Esophagus (tissue), 2 donors: ENCODE measurements around the gene PPCDC. TPM values are rescaled to one million over a fixed set of nuclear protein-coding genes. Genes with fewer than 3 reads are reported as not detected.

ENCODE experiments used
- H3K27ac ChIP-seq, 2 donors: one replicate each; pipeline ENCODE4 v1.5.1; 2013; ENCODE audit warnings: low read depth in 2 of 2, mild to moderate bottlenecking in 2 of 2, inconsistent platforms in 1 of 2, low read length in 1 of 2, moderate library complexity in 1 of 2
- H3K27me3 ChIP-seq, 2 donors: one replicate each; pipeline ENCODE4 v1.6.1; 2013; ENCODE audit warnings: low read length in 2 of 2, control low read depth in 1 of 2, mild to moderate bottlenecking in 1 of 2; ENCODE audit not compliant: insufficient read depth in 2 of 2, control insufficient read depth in 1 of 2
- H3K36me3 ChIP-seq, 2 donors: one replicate each; pipeline ENCODE4 v1.6.1; 2013; ENCODE audit warnings: low read length in 1 of 2; ENCODE audit not compliant: control insufficient read depth in 2 of 2, insufficient read depth in 2 of 2
- H3K4me1 ChIP-seq, 2 donors: one replicate each; pipeline ENCODE4 v1.6.1; 2013; ENCODE audit warnings: low read length in 1 of 2; ENCODE audit not compliant: control insufficient read depth in 2 of 2, insufficient read depth in 2 of 2
- H3K4me3 ChIP-seq, 2 donors: one replicate each; pipeline ENCODE4 v1.5.1; 2013; ENCODE audit warnings: low read length in 2 of 2, mild to moderate bottlenecking in 2 of 2, low read depth in 1 of 2, moderate library complexity in 1 of 2
- H3K9me3 ChIP-seq, 2 donors: one replicate each; pipeline ENCODE4 v1.6.1; 2013; ENCODE audit warnings: mild to moderate bottlenecking in 2 of 2, low read depth in 1 of 2, low read length in 1 of 2, moderate library complexity in 1 of 2; ENCODE audit not compliant: control insufficient read depth in 2 of 2, insufficient read depth in 1 of 2
- WGBS, 2 donors: extraction: QIAGEN DNeasy Blood & Tissue Kit; methylation state at CpG; one replicate each; pipeline ENCODE4 v1.1.7; 2013; 5-methylcytosine and 5-hydroxymethylcytosine counted together
- polyA plus RNA-seq, 2 donors: library from polyadenylated mRNA; stranded (reverse); fragments of 200-250 nt; gene quantifications; one replicate each; pipeline ENCODE4 v1.2.3, GENCODE V29; 2013
- donor health status: healthy with polysubstance abuse.
- donor health status: Bipolar disorder and iron deficiency.

The PPCDC gene
- polyA plus RNA-seq, 2 donors, result 19.1 to 25.9 TPM

- no peaks in the 10 kb centered on the region for H3K36me3 ChIP-seq
- H3K4me3 ChIP-seq, result no peak overlapping the region
- H3K27ac ChIP-seq, result no peak overlapping the region
- peaks cover 7 to 12% of the 10 kb centered on the region in 2 donors for H3K4me1 ChIP-seq
- WGBS, 2 donors, result 80 to 83% methylated on average over 5 of the region's 5 CpGs
- no peaks in the 10 kb centered on the region for H3K9me3 ChIP-seq
- no peaks in the 10 kb centered on the region for H3K27me3 ChIP-seq
Measured at GRCh38 chr15:75025548-75026260, 2.3 kb downstream of the PPCDC start.

- 92 to 94% methylated on average over 7 of the region's 7 CpGs for WGBS, 2 donors
- H3K27me3 ChIP-seq, result no peaks in the 10 kb centered on the region
- H3K9me3 ChIP-seq, result no peaks in the 10 kb centered on the region
- peaks cover 7 to 18% of the 10 kb centered on the region in 2 donors for H3K4me1 ChIP-seq
- no peak overlapping the region for H3K4me3 ChIP-seq
- no peak overlapping the region for H3K27ac ChIP-seq
- H3K36me3 ChIP-seq, result no peaks in the 10 kb centered on the region
Measured at GRCh38 chr15:75027551-75027950, 4.2 kb downstream of the PPCDC start.

GRCh38 chr15:75028991-75029377 is 5.6 kb downstream of the PPCDC start:
- H3K36me3 ChIP-seq, result no peaks in the 10 kb centered on the region
- no peaks in the 10 kb centered on the region for H3K27me3 ChIP-seq
- H3K9me3 ChIP-seq, result no peaks in the 10 kb centered on the region
- 66 to 69% methylated on average over 4 of the region's 4 CpGs for WGBS, 2 donors
- H3K4me1 ChIP-seq, result peaks cover 7 to 18% of the 10 kb centered on the region in 2 donors
- no peak overlapping the region for H3K4me3 ChIP-seq
- H3K27ac ChIP-seq, result no peak overlapping the region

GRCh38 chr15:75029378-75030022 is 6.1 kb downstream of the PPCDC start:
- Histone ChIP-seq H3K9me3 (no peaks in the 10 kb centered on the region), H3K27me3 (no peaks in the 10 kb centered on the region), H3K4me3 (peak overlapping the region in 1 of 2 donors; percentile 8), H3K36me3 (no peaks in the 10 kb centered on the region), H3K4me1 (peaks cover 7 to 18% of the 10 kb centered on the region in 2 donors), H3K27ac (peak overlapping the region; percentile 72 to 90)
- WGBS, 2 donors, result 17 to 21% methylated on average over 12 of the region's 12 CpGs

GRCh38 chr15:75030023-75030413 is 6.6 kb downstream of the PPCDC start:
- Histone ChIP-seq H3K36me3 (no peaks in the 10 kb centered on the region), H3K27me3 (no peaks in the 10 kb centered on the region), H3K4me3 (no peak overlapping the region), H3K9me3 (no peaks in the 10 kb centered on the region), H3K4me1 (peaks cover 7 to 18% of the 10 kb centered on the region in 2 donors), H3K27ac (peak overlapping the region; percentile 72 to 90)
- 12 to 32% methylated on average over 2 of the region's 2 CpGs for WGBS, 2 donors

- Histone ChIP-seq H3K4me3 (no peak overlapping the region), H3K4me1 (peaks cover 7 to 18% of the 10 kb centered on the region in 2 donors), H3K36me3 (no peaks in the 10 kb centered on the region), H3K27ac (peak overlapping the region; percentile 40 to 90), H3K27me3 (no peaks in the 10 kb centered on the region), H3K9me3 (no peaks in the 10 kb centered on the region)
- 84 to 89% methylated on average over 4 of the region's 4 CpGs for WGBS, 2 donors
Measured at GRCh38 chr15:75030424-75030823, 7.0 kb downstream of the PPCDC start.

GRCh38 chr15:75031848-75032247 is 8.5 kb downstream of the PPCDC start:
- Histone ChIP-seq H3K27ac (peak overlapping the region; percentile 73 to 74), H3K4me1 (peaks cover 9 to 18% of the 10 kb centered on the region in 2 donors)
- WGBS, 2 donors, result 57 to 63% methylated on average over 4 of the region's 4 CpGs

GRCh38 chr15:75032395-75032794 is 9.0 kb downstream of the PPCDC start:
- Histone ChIP-seq H3K4me3 (no peak overlapping the region), H3K9me3 (no peaks in the 10 kb centered on the region), H3K27ac (peak overlapping the region; percentile 73 to 74), H3K36me3 (no peaks in the 10 kb centered on the region), H3K27me3 (no peaks in the 10 kb centered on the region), H3K4me1 (peaks cover 10 to 18% of the 10 kb centered on the region in 2 donors)
- WGBS, 2 donors, result 91 to 94% methylated on average over 2 of the region's 2 CpGs

More at GRCh38 chr15:75031848-75032247, 8.5 kb downstream of the PPCDC start:
- H3K4me3 ChIP-seq, result no peak overlapping the region
- H3K27me3 ChIP-seq, result no peaks in the 10 kb centered on the region
- H3K36me3 ChIP-seq, result no peaks in the 10 kb centered on the region
- H3K9me3 ChIP-seq, result no peaks in the 10 kb centered on the region

- no peak overlapping the region for H3K4me3 ChIP-seq
- H3K4me1 ChIP-seq, result peaks cover 10 to 18% of the 10 kb centered on the region in 2 donors
- 74 to 86% methylated on average over 6 of the region's 6 CpGs for WGBS, 2 donors
- H3K27ac ChIP-seq, result no peak overlapping the region
- H3K9me3 ChIP-seq, result no peaks in the 10 kb centered on the region
- H3K27me3 ChIP-seq, result no peaks in the 10 kb centered on the region
- no peaks in the 10 kb centered on the region for H3K36me3 ChIP-seq
Measured at GRCh38 chr15:75033809-75034208, 10.4 kb downstream of the PPCDC start.
